Muscle layer of colon (tissue), 2 donors: ENCODE data around the gene CAPN7.

Source experiments
- H3K27ac ChIP-seq: one replicate; pipeline ENCODE4 v1.7.0; 2013; ENCODE audit warnings: low read depth, mild to moderate bottlenecking, low read length, moderate library complexity
- H3K27me3 ChIP-seq, 2 donors: one replicate each; pipeline ENCODE4 v1.7.0; 2013; ENCODE audit warnings: low read length in 2 of 2, mild to moderate bottlenecking in 2 of 2; ENCODE audit not compliant: insufficient read depth in 2 of 2, control insufficient read depth in 1 of 2
- H3K36me3 ChIP-seq: one replicate; pipeline ENCODE4 v1.7.0; 2013; ENCODE audit warnings: mild to moderate bottlenecking, low read length; ENCODE audit not compliant: insufficient read depth
- H3K4me1 ChIP-seq: one replicate; pipeline ENCODE4 v1.7.0; 2013; ENCODE audit warnings: mild to moderate bottlenecking, low read length; ENCODE audit not compliant: insufficient read depth
- H3K4me3 ChIP-seq, 2 donors: one replicate each; pipeline ENCODE4 v1.7.0; 2013; ENCODE audit warnings: low read length in 2 of 2, low read depth in 1 of 2, mild to moderate bottlenecking in 1 of 2, moderate library complexity in 1 of 2
- H3K9ac ChIP-seq: one replicate; pipeline ENCODE4 v1.7.0; 2013; ENCODE audit warnings: low read length
- H3K9me3 ChIP-seq: one replicate; pipeline ENCODE4 v1.7.0; 2013; ENCODE audit warnings: mild to moderate bottlenecking, low read length
- donor health status: abdominal sarcoma.
- donor health status: Adenocarcinoma of cecum.

CAPN7 gene

DNA sequence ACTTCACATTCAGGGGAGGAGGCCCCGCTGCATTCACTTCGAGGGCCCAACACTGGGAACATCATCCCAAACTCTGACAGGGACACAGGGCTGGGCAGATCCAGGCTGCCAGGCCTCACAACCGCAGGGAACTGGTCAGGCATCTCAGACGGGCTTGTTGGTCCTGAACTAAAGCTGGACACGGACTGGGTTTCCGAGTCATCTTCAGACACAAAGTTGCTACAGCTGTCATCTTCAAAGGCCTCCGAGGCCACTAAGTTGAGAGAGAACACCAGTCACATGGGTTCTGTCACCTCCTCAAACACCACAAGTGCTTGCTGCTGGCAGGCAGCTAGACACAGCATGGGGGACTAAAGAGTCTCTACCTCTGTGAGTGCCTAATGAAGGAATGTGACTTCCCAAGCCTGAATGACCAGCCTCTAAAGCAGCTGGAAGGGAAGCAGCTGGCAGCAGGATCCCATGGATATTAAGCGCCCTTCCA lies 50.9 kb downstream of the CAPN7 start:
- Histone ChIP-seq H3K9ac (no peak overlapping the region), H3K9me3 (no peaks in the 10 kb centered on the region), H3K36me3 (peaks cover 68% of the 10 kb centered on the region), H3K4me1 (no peaks in the 10 kb centered on the region), H3K4me3 (no peak overlapping the region), H3K27ac (no peak overlapping the region), H3K27me3 (no peaks in the 10 kb centered on the region)

DNA sequence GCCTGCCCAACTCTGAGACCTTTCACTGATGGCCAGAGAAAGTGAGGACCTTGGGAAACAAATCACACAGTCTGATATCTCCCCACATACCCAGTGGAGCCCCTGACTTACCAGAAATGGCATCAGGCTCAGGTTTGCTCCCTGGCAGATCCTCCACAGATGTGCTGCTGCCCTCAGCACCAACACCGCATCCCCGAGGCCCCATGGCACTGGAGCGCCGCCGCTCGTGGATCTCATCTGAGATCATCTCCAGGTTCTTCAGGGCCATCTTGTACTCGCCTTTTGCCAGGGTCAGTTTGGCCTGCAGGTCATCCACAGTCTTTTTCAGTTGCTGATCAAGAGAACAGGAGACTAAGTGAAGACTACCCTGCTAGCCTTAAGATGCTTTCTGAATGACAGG lies 52.7 kb downstream of the CAPN7 start:
- Histone ChIP-seq H3K9me3 (no peaks in the 10 kb centered on the region), H3K4me1 (peaks cover 1% of the 10 kb centered on the region), H3K27ac (no peak overlapping the region), H3K36me3 (peaks cover 52% of the 10 kb centered on the region), H3K4me3 (no peak overlapping the region), H3K9ac (no peak overlapping the region), H3K27me3 (no peaks in the 10 kb centered on the region)

DNA sequence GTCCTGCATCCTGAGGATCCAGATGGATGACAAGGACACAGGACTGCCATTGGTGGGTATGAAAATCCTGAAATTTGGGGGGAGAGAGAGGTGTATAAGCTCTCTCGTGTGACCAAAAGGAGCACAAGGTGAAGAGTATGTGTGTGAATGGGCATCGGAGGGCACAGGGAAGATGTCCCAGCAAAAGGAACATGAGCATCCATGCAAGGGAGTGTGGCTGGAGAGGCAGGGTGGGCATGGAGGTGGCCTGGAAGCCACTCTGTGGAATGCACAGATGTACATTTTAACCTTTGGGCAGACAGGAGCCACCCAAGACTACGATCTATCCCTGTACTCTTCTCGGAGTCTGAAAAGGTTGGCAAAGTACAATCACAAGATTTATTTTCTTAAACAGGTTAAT lies 54.5 kb downstream of the CAPN7 start:
- H3K9ac ChIP-seq, result no peak overlapping the region
- peaks cover 7% of the 10 kb centered on the region for H3K4me1 ChIP-seq
- no peak overlapping the region for H3K4me3 ChIP-seq
- peaks cover 40% of the 10 kb centered on the region for H3K36me3 ChIP-seq
- no peaks in the 10 kb centered on the region for H3K9me3 ChIP-seq
- no peak overlapping the region for H3K27ac ChIP-seq
- no peaks in the 10 kb centered on the region for H3K27me3 ChIP-seq

DNA sequence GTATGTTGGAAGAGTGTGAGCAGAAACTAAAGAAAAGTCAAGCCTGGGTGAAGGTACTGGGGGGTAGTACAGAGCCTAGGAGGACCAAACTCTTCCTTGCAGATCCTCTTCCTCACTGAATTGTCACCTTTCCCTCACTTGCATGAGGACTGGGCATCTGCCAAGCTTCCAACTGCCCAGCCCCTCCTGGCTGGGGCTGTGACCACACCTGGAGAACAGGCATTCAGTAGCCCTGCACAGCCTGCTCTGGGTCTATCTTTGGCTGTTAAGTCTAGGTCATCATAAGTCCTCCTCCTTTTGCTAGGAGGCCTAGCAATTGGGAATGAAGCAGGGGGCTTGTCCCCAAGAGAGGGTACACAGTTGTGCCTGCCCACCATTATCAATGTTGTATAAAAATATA lies 55.2 kb downstream of the CAPN7 start:
- Histone ChIP-seq H3K9me3 (no peaks in the 10 kb centered on the region), H3K4me1 (peaks cover 7% of the 10 kb centered on the region), H3K4me3 (no peak overlapping the region), H3K27me3 (no peaks in the 10 kb centered on the region), H3K36me3 (peaks cover 32% of the 10 kb centered on the region), H3K9ac (no peak overlapping the region), H3K27ac (no peak overlapping the region)

DNA sequence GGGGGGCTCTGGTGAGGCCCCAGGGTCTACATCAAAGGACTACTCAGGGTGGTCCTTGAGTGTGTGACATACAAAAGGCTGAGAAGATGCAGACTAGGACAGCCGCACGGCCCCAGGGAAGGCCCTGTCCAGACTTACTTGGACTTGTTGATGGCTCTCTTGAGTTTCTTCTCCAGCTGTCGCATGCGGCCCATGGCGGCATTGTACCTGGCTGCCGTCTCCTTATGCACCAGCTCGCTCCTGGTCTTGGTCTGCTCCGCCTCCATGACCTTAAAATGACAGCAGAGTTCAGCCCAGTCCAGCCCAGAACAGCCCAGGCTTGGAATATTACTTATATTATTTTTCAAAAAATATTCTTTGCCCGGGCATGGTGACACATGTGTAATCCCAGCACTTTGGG lies 56.0 kb downstream of the CAPN7 start:
- Histone ChIP-seq H3K36me3 (peaks cover 25% of the 10 kb centered on the region), H3K4me1 (peaks cover 7% of the 10 kb centered on the region), H3K27ac (no peak overlapping the region)

DNA sequence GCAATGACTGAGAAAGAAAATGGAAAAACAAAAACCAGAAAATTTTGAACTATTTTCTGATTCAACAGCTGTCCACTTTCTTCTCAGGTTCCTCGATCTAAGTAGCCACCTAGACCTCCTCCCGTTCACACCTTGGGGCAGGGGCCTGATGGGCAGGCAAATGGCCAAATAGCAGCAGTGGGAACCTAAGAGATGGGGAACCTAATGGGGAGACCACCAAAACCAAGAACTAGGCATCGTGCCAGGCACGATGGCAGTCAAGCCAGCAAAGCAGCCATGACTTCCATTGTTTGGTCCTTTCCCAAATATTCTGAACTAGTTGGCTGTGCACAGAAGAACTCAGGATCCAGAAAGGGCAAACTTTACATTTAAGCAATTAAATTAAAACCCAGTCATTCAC lies 57.1 kb downstream of the CAPN7 start:
- H3K27ac ChIP-seq, result no peak overlapping the region
- peaks cover 7% of the 10 kb centered on the region for H3K4me1 ChIP-seq
- no peaks in the 10 kb centered on the region for H3K27me3 ChIP-seq
- no peak overlapping the region for H3K9ac ChIP-seq
- H3K4me3 ChIP-seq, result no peak overlapping the region
- peaks cover 22% of the 10 kb centered on the region for H3K36me3 ChIP-seq
- no peaks in the 10 kb centered on the region for H3K9me3 ChIP-seq

More for the DNA sequence above, 56.0 kb downstream of the CAPN7 start:
- H3K27me3 ChIP-seq, result no peaks in the 10 kb centered on the region
- H3K9me3 ChIP-seq, result no peaks in the 10 kb centered on the region
- H3K9ac ChIP-seq, result no peak overlapping the region
- no peak overlapping the region for H3K4me3 ChIP-seq

DNA sequence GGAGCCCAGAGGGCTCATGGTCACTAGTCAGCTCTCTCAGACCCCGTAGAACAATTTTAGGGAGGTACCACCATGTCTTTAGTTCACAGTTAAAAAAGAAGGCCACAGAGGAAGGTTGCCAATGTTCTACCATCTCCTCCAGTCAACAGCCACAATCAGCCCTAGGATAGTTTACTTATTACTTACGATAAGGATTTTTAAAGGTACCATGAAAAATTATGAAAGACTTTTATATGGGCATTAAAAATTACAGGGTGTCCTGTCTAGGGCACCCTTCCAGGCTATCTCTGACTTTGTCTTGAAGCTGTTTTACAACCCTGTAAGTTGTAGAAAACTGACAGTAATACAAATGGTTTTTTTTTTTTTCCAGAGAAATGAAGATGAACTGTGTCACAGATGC lies 57.9 kb downstream of the CAPN7 start:
- Histone ChIP-seq H3K27ac (no peak overlapping the region), H3K36me3 (peaks cover 17% of the 10 kb centered on the region), H3K27me3 (no peaks in the 10 kb centered on the region), H3K4me3 (no peak overlapping the region), H3K4me1 (peaks cover 8% of the 10 kb centered on the region), H3K9ac (no peak overlapping the region), H3K9me3 (no peaks in the 10 kb centered on the region)

DNA sequence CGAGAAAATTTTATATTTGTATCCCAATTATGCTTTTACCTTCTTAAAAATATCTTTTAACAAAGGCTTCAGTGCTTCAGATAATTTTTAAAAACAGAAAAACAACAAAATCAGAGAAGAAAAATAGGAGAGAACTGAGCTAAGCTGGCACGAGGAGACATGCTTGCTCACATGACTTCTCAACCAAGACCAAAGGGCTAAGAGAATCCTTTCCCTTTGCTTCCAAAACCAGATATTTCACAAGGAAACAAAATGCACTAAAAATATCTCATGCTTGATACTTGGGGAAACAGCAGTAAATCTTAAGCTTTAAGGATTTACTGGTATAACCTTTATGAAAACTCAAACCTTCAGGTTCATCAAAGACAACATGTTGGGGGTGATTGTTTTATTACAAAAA lies 58.4 kb downstream of the CAPN7 start:
- peaks cover 12% of the 10 kb centered on the region for H3K36me3 ChIP-seq
- no peaks in the 10 kb centered on the region for H3K27me3 ChIP-seq
- H3K27ac ChIP-seq, result no peak overlapping the region
- no peaks in the 10 kb centered on the region for H3K9me3 ChIP-seq
- no peak overlapping the region for H3K4me3 ChIP-seq
- H3K9ac ChIP-seq, result no peak overlapping the region
- H3K4me1 ChIP-seq, result peaks cover 11% of the 10 kb centered on the region

DNA sequence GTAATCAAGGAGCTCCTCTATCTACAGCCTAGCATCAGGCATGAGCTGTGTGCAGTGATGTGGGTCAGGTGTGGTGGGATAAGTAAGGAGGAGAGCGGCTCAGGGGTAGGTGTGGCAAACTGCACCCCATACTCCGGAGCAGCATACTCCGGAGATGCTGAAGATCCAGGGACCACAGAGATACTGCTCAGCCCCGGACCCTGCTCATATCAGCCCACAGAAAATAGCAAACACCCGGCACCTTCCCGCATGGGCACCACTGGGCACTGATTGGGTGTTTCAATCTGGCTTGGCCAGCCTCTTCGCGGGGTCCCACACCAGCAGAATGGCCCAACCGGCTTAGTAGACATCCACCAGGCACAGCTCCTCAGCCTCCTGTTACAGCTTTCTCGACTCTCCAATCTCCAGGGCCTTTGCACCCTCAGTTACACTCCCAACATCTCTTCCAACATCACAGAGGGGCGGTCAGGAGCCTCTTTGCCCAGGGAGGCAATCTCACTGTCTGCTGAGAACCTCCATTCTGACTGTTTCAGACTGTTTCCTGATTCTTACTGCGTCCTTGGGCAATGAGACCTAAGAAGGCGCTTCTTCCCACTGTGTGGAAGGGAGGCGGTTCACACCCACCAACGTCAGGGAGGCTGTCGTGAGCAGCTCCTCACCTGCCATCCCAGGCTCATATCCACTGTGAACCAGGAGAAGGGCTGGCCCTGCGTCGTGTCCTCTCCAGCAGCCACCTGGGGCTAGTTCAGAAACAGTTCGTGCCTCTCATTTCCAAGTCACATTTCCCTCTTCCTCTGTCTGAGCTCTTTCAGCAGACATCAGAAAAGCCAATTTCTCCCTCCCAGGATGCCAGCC lies 59.8 kb downstream of the CAPN7 start:
- no peak overlapping the region for H3K4me3 ChIP-seq
- H3K4me1 ChIP-seq, result peaks cover 19% of the 10 kb centered on the region
- no peak overlapping the region for H3K9ac ChIP-seq

DNA sequence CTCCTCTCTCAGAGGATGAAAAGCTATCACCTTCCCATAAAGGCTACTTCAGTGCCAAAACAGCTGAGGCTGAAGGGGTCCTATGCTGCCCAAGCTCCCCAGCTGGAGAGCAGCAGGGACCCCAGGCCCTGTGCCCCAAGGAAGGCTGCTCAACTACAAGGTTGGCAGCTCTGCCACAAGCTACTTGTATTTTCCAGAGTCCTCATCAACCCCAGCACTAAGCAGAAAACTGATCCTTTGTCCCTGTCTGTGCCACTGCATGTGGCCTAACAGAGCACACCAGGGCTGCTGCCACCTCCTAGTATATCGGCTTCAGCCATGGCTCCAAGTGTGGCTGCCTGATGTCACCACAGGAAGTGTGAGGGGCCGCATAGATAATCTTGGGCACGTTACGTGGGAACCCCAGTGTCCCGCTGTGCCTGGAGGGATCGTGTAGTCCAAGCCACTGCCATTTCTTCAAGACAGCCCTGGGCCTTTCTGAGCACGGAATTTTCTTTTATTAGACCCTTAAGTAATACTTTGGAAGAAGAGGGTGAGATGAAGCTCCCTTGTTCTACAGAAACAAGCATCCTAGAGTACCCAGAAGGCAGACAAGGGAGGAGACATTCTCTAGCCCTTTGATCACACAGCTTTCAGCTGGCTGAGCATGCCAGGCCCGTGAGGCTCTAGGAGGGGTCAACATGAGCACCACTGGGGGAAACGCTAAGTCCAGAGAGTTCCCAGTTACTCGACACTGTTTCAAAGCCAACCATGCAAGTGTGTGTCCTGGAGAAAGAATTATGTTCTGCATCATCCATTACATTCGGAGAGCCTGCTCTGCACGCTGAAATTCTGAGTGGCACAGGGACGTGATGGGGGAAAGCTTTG lies 60.7 kb downstream of the CAPN7 start:
- Histone ChIP-seq H3K4me3 (no peak overlapping the region), H3K9ac (no peak overlapping the region), H3K27me3 (no peaks in the 10 kb centered on the region), H3K4me1 (peaks cover 19% of the 10 kb centered on the region), H3K36me3 (no peaks in the 10 kb centered on the region), H3K9me3 (no peaks in the 10 kb centered on the region), H3K27ac (no peak overlapping the region)

More for the DNA sequence above, 59.8 kb downstream of the CAPN7 start:
- no peaks in the 10 kb centered on the region for H3K27me3 ChIP-seq
- no peaks in the 10 kb centered on the region for H3K9me3 ChIP-seq
- no peak overlapping the region for H3K27ac ChIP-seq
- no peaks in the 10 kb centered on the region for H3K36me3 ChIP-seq

DNA sequence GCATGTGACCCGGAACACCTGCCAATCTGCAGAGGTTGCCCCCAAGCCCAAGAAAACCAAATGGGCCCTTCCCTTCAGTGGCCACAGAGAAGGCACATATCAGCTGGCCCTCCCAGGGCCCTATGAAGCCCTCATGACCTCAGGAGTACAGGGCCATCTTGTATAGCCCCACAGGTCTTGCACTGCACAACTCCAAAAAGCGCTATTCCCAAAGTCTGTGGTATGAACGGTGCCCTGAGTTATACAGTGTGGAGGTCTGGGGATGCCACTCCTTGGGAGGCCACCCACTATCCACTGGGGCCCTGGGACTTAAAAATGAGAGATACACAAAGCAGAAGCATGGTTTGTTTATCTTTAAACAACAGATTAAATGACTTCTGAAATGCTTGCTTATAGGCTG lies 61.5 kb downstream of the CAPN7 start:
- Histone ChIP-seq H3K36me3 (no peaks in the 10 kb centered on the region), H3K4me3 (no peak overlapping the region), H3K9ac (no peak overlapping the region), H3K27me3 (no peaks in the 10 kb centered on the region), H3K4me1 (peaks cover 19% of the 10 kb centered on the region), H3K9me3 (no peaks in the 10 kb centered on the region), H3K27ac (no peak overlapping the region)
